B cell (primary cell): Measurements from ENCODE around the gene MAGI2. TPM values are rescaled to one million over a fixed set of nuclear protein-coding genes. Genes with fewer than 3 reads are reported as not detected.

Source experiments
- ATAC-seq: fragments of 200-7000 bp; cut with Tn5 transposase; one replicate; pipeline ENCODE4 v1.10.0; 2021; ENCODE audit warnings: low read depth, mild to moderate bottlenecking, moderate number of reproducible peaks, moderate library complexity
- CTCF ChIA-PET: fragments of 350-600 bp; sonication (Branson Sonifier 250); formaldehyde crosslinking; loops from one replicate; lab custom pipeline; 2021; ENCODE audit warnings: antibody characterized with exemption, inconsistent platforms; lab: Charles Lee
- POLR2A ChIA-PET: fragments of 350-600 bp; sonication (Branson Sonifier 250); formaldehyde crosslinking; loops from one replicate; lab custom pipeline; 2021; ENCODE audit warnings: antibody characterized with exemption; lab: Charles Lee
- DNase-seq: peaks from one replicate; pipeline ENCODE4 v3.0.0; 2013
- H2AFZ ChIP-seq: 2 replicates; pipeline ENCODE4 v1.6.1; 2012; ENCODE audit warnings: mild to moderate bottlenecking, low read depth, low read length; ENCODE audit not compliant: insufficient read depth, poor library complexity, severe bottlenecking
- H3K27ac ChIP-seq, 2 donors: 1 replicate in 1 of 2; 2 replicates in 1 of 2; pipeline ENCODE4 v1.5.1; 2012 to 2013; ENCODE audit warnings: low read length in 2 of 2, mild to moderate bottlenecking in 2 of 2, moderate library complexity in 1 of 2
- H3K27me3 ChIP-seq, 4 experiments: fragments of 200-600 bp in 1 of 4; sonication (generic) in 1 of 4; replicated peaks in 1 of 4; 1 replicate in 2 of 4; 2 replicates in 2 of 4; pipeline versions ENCODE4 v1.6.1 to v1.7.0; 2013 to 2016; ENCODE audit warnings: low read length in 3 of 4, mild to moderate bottlenecking in 2 of 4, mixed read lengths in 1 of 4, moderate library complexity in 1 of 4; ENCODE audit not compliant: insufficient read depth in 4 of 4, control insufficient read depth in 3 of 4; ENCODE audit errors: control extremely low read depth in 1 of 4
- H3K36me3 ChIP-seq, 2 experiments: replicated peaks in 1 of 2; 1 replicate in 1 of 2; 2 replicates in 1 of 2; pipeline versions ENCODE4 v1.6.1 to v1.7.1; 2013; ENCODE audit warnings: low read length in 1 of 2; ENCODE audit not compliant: insufficient read depth in 2 of 2, control insufficient read depth in 1 of 2; ENCODE audit errors: control extremely low read depth in 1 of 2, extremely low read depth in 1 of 2
- H3K4me1 ChIP-seq, 2 donors: fragments of 200-600 bp in 1 of 2; sonication (generic) in 1 of 2; 1 replicate in 1 of 2; 2 replicates in 1 of 2; pipeline versions ENCODE4 v1.5.1 to v1.6.1; 2013 to 2017; ENCODE audit warnings: low read length in 2 of 2; ENCODE audit not compliant: control insufficient read depth in 2 of 2, insufficient read depth in 2 of 2
- H3K4me2 ChIP-seq: replicated peaks from 2 replicates; pipeline ENCODE3; 2012; ENCODE audit warnings: mild to moderate bottlenecking, low read depth, low read length; ENCODE audit not compliant: poor library complexity, severe bottlenecking
- H3K4me3 ChIP-seq, 5 experiments: fragments of 200-600 bp in 1 of 5; sonication (generic) in 1 of 5; 1 replicate in 3 of 5; 2 replicates in 2 of 5; pipeline versions ENCODE4 v1.5.1 to v1.7.0; 2011 to 2016; ENCODE audit warnings: low read length in 4 of 5, mild to moderate bottlenecking in 4 of 5, low read depth in 2 of 5, control low read depth in 1 of 5, moderate library complexity in 1 of 5; ENCODE audit not compliant: insufficient read depth in 1 of 5; ENCODE audit errors: control extremely low read depth in 1 of 5, extremely low read depth in 1 of 5
- H3K79me2 ChIP-seq: fragments of 200-600 bp; sonication (generic); one replicate; pipeline ENCODE4 v1.6.0; 2016; ENCODE audit warnings: low read length; ENCODE audit not compliant: control insufficient read depth, insufficient read depth
- H3K9ac ChIP-seq: fragments of 200-600 bp; sonication (generic); 2 replicates; pipeline ENCODE4 v1.6.1; 2017; ENCODE audit warnings: mild to moderate bottlenecking, low read length, moderate library complexity
- H3K9me3 ChIP-seq, 3 donors: one replicate each; pipeline versions ENCODE4 v1.6.1 to v1.7.1; 2013; ENCODE audit warnings: low read length in 2 of 3; ENCODE audit not compliant: control insufficient read depth in 2 of 3, insufficient read depth in 1 of 3; ENCODE audit errors: control extremely low read depth in 1 of 3
- H4K20me1 ChIP-seq: 2 replicates; pipeline ENCODE4 v1.6.0; 2012; ENCODE audit warnings: mild to moderate bottlenecking, low read length; ENCODE audit not compliant: insufficient read depth, control insufficient read depth, poor library complexity, severe bottlenecking
- H3K27ac Mint-ChIP-seq: one replicate; pipeline ENCODE4 v1.8.0; 2021; ENCODE audit warnings: mixed read lengths
- H3K27me3 Mint-ChIP-seq: one replicate; pipeline ENCODE4 v1.8.0; 2021; ENCODE audit warnings: mixed read lengths
- H3K4me1 Mint-ChIP-seq: one replicate; pipeline ENCODE4 v1.8.0; 2021; ENCODE audit warnings: mixed read lengths
- H3K4me3 Mint-ChIP-seq: one replicate; pipeline ENCODE4 v1.8.0; 2021; ENCODE audit warnings: mixed read lengths
- H3K9me3 Mint-ChIP-seq: one replicate; pipeline ENCODE4 v1.8.0; 2022; ENCODE audit warnings: mixed read lengths; ENCODE audit not compliant: insufficient read depth
- CTCF ChIP-seq: fragments of 200-600 bp; IDR thresholded peaks from one replicate; pipeline ENCODE4 v1.8.0; 2022; ENCODE audit warnings: antibody characterized with exemption, mild to moderate bottlenecking
- EZH2 ChIP-seq: IDR thresholded peaks from 2 replicates; pipeline ENCODE4 v1.6.1; 2012; ENCODE audit warnings: borderline replicate concordance, low read depth, mild to moderate bottlenecking, moderate library complexity, low read length; ENCODE audit not compliant: insufficient read depth, poor library complexity, severe bottlenecking
- WGBS: methylation state at CpG from one replicate; pipeline ENCODE4 v1.1.5; 2013; ENCODE audit warnings: missing lambda C conversion rate; ENCODE audit not compliant: insufficient coverage; 5-methylcytosine and 5-hydroxymethylcytosine counted together
- intact Hi-C: fragments of 100-400 bp; cut with micrococcal nuclease; formaldehyde crosslinking; loops from one replicate; pipeline ENCODE4 v1.10.0; 2022
- polyA plus RNA-seq: library from polyadenylated mRNA; depleted of rRNA; stranded (reverse); fragments of >200 nt; gene quantifications from 2 replicates; pipeline ENCODE4 v1.2.3, GENCODE V29; 2012
- total RNA-seq, 2 donors: library from RNA; stranded (reverse); fragments of 120-200 nt in 1 of 2; gene quantifications; 1 replicate in 1 of 2; 2 replicates in 1 of 2; pipeline versions ENCODE4 v1.2.3 to v1.2.4, GENCODE V29; 2013 to 2022

MAGI2 gene
- total and polyA plus RNA-seq, 2 donors (not counting 1 experiment from before 2014, with no cell fraction given): 0.16 to 0.64 TPM

- H3K27me3 Mint-ChIP-seq: no peaks in the 10 kb centered on the region
- H3K4me2 ChIP-seq: no peak overlapping the region
- peaks cover 4% of the 10 kb centered on the region for H3K9me3 Mint-ChIP-seq
- H3K36me3 ChIP-seq: no peaks in the 10 kb centered on the region
- no peak overlapping the region for H3K4me3 Mint-ChIP-seq
- H3K27me3 ChIP-seq: no peaks in the 10 kb centered on the region
- H3K4me1 ChIP-seq: no peaks in the 10 kb centered on the region
- ChIA-PET POLR2A (no interaction called here), CTCF (no interaction called here)
- no peaks in the 10 kb centered on the region for H3K79me2 ChIP-seq
- TF ChIP-seq CTCF (no peak), EZH2 (no peak)
- WGBS: 94% methylated on average over 2 of the region's 2 CpGs
- no peaks in the 10 kb centered on the region for H3K9me3 ChIP-seq
- intact Hi-C loops: no loop called here
- no peak overlapping the region for H3K4me3 ChIP-seq
- H3K9ac ChIP-seq: no peak overlapping the region
- H3K4me1 Mint-ChIP-seq: no peaks in the 10 kb centered on the region
- H2AFZ ChIP-seq: no peak overlapping the region
- ATAC-seq (no peak), DNase-seq (no peak)
- H4K20me1 ChIP-seq: no peaks in the 10 kb centered on the region
- H3K27ac Mint-ChIP-seq: no peak overlapping the region
- H3K27ac ChIP-seq: no peak overlapping the region
These were observed 241.7 kb downstream of the MAGI2 start for GRCh38 chr7:79211724-79212123.

- no peak overlapping the region for H3K4me2 ChIP-seq
- no peak overlapping the region for H3K27ac Mint-ChIP-seq
- intact Hi-C loops: no loop called here
- POLR2A ChIA-PET: no interaction called here
- 83% methylated on average over 1 of the region's 2 CpGs for WGBS
- ATAC-seq: no peak
- H3K9ac ChIP-seq: no peak overlapping the region
- no peak overlapping the region for H3K27ac ChIP-seq
- no peaks in the 10 kb centered on the region for H3K4me1 Mint-ChIP-seq
- no peaks in the 10 kb centered on the region for H3K27me3 ChIP-seq
- TF ChIP-seq CTCF (no peak), EZH2 (no peak)
- no peaks in the 10 kb centered on the region for H3K36me3 ChIP-seq
- CTCF ChIA-PET: no interaction called here
- no peaks in the 10 kb centered on the region for H3K27me3 Mint-ChIP-seq
- no peaks in the 10 kb centered on the region for H4K20me1 ChIP-seq
- peaks cover 0 to 3% (median 0%) of the 10 kb centered on the region in 3 donors for H3K9me3 ChIP-seq
- no peaks in the 10 kb centered on the region for H3K79me2 ChIP-seq
- H3K4me1 ChIP-seq: no peaks in the 10 kb centered on the region
- DNase-seq: no peak
- no peak overlapping the region for H3K4me3 Mint-ChIP-seq
- peaks cover 3% of the 10 kb centered on the region for H3K9me3 Mint-ChIP-seq
- H2AFZ ChIP-seq: no peak overlapping the region
- H3K4me3 ChIP-seq: no peak overlapping the region
These were observed 253.5 kb downstream of the MAGI2 start for GRCh38 chr7:79199961-79200360.
